ENCODE data around the gene MYBBP1A.

DNA sequence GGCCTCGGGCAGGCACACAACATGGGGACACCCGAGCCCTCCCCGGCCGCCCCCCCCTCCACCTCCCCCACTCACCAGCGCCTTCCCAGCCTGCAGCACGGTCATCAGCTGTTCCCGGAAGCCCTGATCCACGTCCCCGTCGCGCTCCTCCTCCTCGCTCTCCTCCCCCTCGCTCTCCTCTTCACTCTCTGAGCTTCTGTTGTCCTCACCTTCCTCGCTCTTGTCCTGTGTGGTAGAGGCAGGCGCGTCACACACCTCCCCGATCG is 10.3 kb downstream of the MYBBP1A start:
- TF ChIP-seq POLR2A (IDR thresholded peaks at IDR 0.05) (no peak), EP300 (IDR thresholded peaks at IDR 0.05; ENCODE audit: low read depth) (no peak)
